CD4-positive, alpha-beta T cell treated with Interleukin-4 for 1 hour (primary cell): ENCODE data around the gene GRIP2.

Experiments used
- DNase-seq, 2 donors: peaks; one replicate each; pipeline ENCODE4 v3.0.0-alpha.2; 2020 to 2022

Gene GRIP2

GRCh38 chr3:14448756-14449727 lies 91.1 kb downstream of the GRIP2 start:
- no peak for DNase-seq

- no peak for DNase-seq
Measured at GRCh38 chr3:14448063-14448462, 92.1 kb downstream of the GRIP2 start.

- no peak for DNase-seq
Measured at GRCh38 chr3:14446988-14447570, 93.1 kb downstream of the GRIP2 start.

GRCh38 chr3:14445773-14446172 lies 94.4 kb downstream of the GRIP2 start:
- no peak for DNase-seq

GRCh38 chr3:14444380-14444779 lies 95.8 kb downstream of the GRIP2 start:
- DNase-seq = no peak

- DNase-seq = no peak
Measured at GRCh38 chr3:14441920-14442300, 98.2 kb downstream of the GRIP2 start.

GRCh38 chr3:14441240-14441919 lies 98.8 kb downstream of the GRIP2 start:
- no peak for DNase-seq

- no peak for DNase-seq
Measured at GRCh38 chr3:14440531-14441239, 99.5 kb downstream of the GRIP2 start.

- DNase-seq = no peak
Measured at GRCh38 chr3:14440168-14440518, 100.0 kb downstream of the GRIP2 start.

GRCh38 chr3:14439501-14440167 lies 100.5 kb downstream of the GRIP2 start:
- peak in 1 of 2 donors; percentile 60 for DNase-seq
